Measurements from ENCODE around the gene FCRL6.

Gene FCRL6

DNA sequence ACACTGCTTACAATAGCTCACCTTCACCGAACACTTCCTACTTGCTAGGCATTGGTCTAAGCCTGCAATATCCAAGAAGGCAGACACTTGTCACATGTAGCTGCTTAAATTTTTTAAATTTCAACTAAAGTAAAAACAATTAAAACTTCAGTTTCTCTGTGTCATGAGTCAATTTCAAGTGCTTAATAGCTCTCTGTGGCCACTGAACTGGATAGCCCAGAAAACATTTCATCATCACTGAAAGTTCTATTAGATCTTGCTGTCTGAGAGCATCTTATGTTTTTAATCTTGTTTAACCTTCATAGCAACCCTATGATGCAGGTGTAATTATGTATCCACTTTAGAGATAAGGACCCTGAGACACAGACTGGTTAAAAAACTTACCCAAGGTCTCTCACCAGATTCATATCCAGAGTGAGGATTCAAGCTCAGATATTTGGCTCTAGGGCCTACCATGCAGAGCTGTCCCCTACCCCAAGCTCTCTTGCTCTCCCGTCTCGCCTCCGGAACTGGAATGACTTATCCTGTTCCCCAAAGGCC, 2.6 kb upstream of the FCRL6 start:
- no peak for DNase-seq

DNA sequence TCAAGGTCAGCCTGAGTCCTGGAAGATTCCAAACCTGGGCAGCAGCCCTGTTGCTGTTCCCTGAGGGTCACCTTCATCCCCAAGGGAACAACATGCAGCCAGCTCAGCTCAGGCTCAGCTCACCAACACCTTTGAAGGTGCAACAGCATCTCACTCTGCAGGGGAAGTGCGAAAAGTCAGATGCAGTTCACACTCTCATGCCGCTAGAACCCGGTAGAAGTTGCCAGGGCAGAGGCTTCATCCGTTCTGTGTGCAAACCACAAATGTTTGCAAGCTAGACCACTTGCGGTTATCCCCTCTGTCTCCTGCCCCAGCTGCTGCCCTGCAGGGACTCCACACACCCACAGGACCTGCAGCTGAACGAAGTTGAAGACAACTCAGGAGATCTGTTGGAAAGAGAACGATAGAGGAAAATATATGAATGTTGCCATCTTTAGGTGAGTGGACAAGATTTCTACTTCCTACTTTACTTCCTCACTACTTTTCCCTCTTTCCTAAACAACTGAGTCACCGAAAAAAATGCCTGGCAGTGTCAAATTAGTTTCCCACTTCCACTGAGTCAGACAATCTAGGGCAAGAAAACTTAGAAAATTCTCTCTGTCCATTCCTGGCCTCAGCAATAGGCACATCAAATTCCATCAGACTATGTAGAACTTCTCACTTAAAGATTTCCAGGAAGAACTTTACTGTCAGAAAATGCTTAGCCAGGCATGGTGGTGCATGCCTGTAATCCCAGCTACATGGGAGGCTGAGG, 1.8 kb upstream of the FCRL6 start:
- DNase-seq, result no peak

- DNase-seq, result no peak
Observed at GRCh38 chr1:159803956-159804689, 2.0 kb downstream of the FCRL6 start.

- DNase-seq, result no peak
Observed at GRCh38 chr1:159804924-159805323, 2.8 kb downstream of the FCRL6 start.

DNA sequence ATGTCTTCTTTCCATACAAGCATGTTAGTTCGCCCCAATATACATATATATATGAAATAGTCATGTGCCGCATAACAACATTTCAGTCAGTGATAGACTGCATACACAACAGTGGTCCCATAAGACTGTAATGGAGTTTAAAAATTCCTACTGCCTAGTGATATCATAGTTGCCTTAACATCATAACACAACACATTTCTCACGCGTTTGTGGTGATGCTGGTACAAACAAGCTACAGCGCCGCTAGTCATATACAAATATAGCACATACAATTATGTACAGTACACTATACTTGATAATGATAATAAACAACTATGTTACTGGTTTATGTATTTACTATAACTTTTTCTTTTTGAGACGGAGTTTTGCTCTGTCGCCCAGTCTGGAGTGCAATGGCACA, 13.8 kb downstream of the FCRL6 start:
- DNase-seq, result no peak

GRCh38 chr1:159817276-159818041, 15.3 kb downstream of the FCRL6 start:
- no peak for DNase-seq

- no peak for DNase-seq
Observed at GRCh38 chr1:159821171-159821867, 19.2 kb downstream of the FCRL6 start.

DNA sequence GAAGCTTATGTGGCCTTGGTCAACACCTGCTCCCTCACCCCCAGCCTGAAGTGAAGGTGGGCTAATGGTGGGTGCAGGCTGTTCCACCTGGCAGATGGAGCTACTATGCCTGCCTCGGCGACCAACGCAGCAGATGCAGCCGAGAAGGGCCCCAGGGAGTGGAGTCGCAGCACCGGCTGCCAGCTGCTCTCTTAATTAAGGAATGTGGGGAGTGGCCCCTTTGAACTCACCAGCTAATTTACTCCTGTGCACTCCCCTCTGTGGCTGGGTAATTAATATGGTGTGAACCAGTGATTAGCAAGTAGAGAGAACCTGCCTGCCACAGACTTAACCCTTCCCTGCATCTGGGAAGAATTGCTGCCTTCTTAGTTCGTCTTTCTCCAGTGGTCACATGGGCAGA, 21.2 kb downstream of the FCRL6 start:
- DNase-seq, result no peak

GRCh38 chr1:159825564-159825963, 23.4 kb downstream of the FCRL6 start:
- DNase-seq, result no peak

DNA sequence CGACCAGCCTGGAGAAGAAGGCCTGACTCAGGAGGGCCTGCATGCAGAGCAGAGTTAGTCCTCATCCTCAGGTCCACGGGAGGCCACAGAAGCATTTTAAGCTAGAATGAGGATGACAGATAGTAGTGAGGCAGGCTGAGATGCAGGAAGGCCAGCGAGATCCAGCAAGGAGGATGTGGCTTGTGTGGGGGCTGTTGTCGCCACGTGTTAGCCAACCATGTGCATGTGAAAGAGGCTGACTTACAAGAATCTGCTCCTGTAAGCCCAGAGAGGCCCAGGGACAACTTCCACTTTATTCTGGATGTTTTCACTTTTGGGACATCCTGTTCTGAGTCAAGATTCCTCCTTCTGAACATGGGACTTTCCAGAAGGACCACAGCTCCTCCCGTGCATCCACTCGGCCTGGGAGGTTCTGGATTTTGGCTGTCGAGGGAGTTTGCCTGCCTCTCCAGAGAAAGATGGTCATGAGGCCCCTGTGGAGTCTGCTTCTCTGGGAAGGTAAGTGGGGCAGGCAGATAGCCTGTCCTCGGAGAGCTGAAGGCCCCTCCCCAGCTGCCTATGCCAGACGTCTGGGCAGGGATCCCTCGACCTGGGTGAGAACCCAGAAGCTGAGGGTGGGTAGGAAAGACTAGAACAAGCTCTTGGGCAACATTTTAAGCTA, 24.4 kb downstream of the FCRL6 start, which contains the start of gene SLAMF8:
SLAMF8 (plus strand) TSS at position 433 of the 661 bp plus-strand sequence; CDS start at position 459, 26 bp downstream.
- peak; percentile 27 for DNase-seq

DNA sequence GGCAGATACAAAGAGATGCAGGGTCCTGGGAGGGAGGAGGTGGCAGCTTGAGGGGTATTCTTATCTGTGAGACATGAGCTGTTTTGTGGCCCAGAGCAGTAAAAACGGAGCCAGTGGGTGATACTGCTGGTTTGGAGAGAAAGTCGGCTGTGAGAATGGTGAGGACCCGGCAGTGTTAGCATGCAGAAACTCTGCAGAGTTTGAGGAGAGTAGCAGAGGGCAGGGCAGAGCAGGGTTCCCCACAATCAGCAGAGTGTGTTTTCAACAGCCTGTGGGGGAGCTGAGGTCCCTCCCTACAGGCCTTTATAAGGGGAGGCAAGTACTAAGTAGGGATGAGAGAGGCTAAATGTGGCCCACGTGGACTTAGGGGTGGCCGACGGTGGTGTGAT, 24.9 kb downstream of the FCRL6 start:
- no peak for DNase-seq

GRCh38 chr1:159827549-159827948, 25.4 kb downstream of the FCRL6 start:
- no peak for DNase-seq

DNA sequence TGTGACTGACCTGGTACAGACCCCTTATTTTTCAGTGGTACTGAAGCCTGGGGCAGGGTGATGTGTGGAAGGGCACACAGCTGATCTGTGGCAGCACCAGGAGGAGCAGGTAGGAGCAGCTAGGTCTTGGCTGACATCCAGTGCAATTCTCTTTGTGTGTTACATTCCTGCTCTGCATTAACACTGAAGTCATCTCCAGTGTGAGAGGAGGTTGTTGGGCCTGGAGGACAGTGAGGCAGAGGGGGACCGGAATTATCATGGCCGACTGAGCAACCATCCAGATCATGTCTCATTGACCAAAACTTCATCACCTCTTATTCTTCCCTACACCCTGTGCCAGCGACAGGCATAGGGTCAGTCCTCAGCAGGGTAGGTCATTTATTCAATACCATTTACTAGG, 26.0 kb downstream of the FCRL6 start:
- no peak for DNase-seq

GRCh38 chr1:159828581-159829272, 26.6 kb downstream of the FCRL6 start:
- DNase-seq, result no peak

GRCh38 chr1:159829273-159829634, 27.1 kb downstream of the FCRL6 start:
- no peak for DNase-seq

DNA sequence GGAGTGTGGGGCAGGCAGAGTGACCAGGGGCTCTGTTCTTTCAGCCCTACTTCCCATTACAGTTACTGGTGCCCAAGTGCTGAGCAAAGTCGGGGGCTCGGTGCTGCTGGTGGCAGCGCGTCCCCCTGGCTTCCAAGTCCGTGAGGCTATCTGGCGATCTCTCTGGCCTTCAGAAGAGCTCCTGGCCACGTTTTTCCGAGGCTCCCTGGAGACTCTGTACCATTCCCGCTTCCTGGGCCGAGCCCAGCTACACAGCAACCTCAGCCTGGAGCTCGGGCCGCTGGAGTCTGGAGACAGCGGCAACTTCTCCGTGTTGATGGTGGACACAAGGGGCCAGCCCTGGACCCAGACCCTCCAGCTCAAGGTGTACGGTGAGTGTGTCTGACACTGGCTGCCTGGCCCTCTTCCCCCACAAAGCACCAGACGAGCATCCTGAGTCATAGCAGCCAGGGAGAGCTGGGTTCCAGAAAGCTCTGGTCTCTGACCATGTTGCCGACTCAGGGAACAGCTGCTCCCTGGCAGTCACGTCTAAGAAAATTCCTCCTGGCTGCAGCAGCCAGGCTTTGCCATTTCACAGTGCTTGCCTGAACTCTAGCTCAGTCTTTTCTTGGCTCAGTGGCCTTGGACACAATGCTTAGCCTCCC, 27.8 kb downstream of the FCRL6 start:
- peak; percentile 80 for DNase-seq

GRCh38 chr1:159830722-159831121, 28.6 kb downstream of the FCRL6 start:
- DNase-seq, result no peak

- no peak for DNase-seq
Observed at GRCh38 chr1:159831412-159832141, 29.4 kb downstream of the FCRL6 start.

- peak; percentile 40 for DNase-seq
Observed at GRCh38 chr1:159832309-159832708, 30.1 kb downstream of the FCRL6 start.

DNA sequence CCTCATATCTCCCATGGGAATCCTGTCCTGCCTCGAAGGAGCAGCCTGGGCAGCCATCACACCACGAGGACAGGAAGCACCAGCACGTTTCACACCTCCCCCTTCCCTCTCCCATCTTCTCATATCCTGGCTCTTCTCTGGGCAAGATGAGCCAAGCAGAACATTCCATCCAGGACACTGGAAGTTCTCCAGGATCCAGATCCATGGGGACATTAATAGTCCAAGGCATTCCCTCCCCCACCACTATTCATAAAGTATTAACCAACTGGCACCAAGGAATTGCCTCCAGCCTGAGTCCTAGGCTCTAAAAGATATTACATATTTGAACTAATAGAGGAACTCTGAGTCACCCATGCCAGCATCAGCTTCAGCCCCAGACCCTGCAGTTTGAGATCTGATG, 33.2 kb downstream of the FCRL6 start:
- DNase-seq, result peak; percentile 66
